ENCODE data around the gene RNU6-1.

- no peak for TF ChIP-seq CTCF (IDR thresholded peaks at IDR 0.05)
- TF ChIP-seq EZH2phosphoT487 (IDR thresholded peaks at IDR 0.05), result no peak
- TF ChIP-seq EZH2 (IDR thresholded peaks at IDR 0.05), result no peak
Measured at GRCh38 chr15:67873777-67874176, 33.9 kb upstream of the RNU6-1 start.
